Esophagus mucosa (tissue), 1 donor: ENCODE data around the gene CDK9. TPM values are rescaled to one million over a fixed set of nuclear protein-coding genes. Genes with fewer than 3 reads are reported as not detected.

Experiments
- ATAC-seq: fragments of 200-7000 bp; cut with Tn5 transposase; one replicate; pipeline ENCODE4 v1.9.1; 2020
- total RNA-seq: library from RNA; stranded (reverse); gene quantifications from one replicate; pipeline ENCODE4 v1.2.4, GENCODE V29; 2023
- donor health status: DM: yes; HTN: yes; CAD: no.

The CDK9 gene
- total RNA-seq, 1 donor from 2014 or later = 38.3 TPM

DNA sequence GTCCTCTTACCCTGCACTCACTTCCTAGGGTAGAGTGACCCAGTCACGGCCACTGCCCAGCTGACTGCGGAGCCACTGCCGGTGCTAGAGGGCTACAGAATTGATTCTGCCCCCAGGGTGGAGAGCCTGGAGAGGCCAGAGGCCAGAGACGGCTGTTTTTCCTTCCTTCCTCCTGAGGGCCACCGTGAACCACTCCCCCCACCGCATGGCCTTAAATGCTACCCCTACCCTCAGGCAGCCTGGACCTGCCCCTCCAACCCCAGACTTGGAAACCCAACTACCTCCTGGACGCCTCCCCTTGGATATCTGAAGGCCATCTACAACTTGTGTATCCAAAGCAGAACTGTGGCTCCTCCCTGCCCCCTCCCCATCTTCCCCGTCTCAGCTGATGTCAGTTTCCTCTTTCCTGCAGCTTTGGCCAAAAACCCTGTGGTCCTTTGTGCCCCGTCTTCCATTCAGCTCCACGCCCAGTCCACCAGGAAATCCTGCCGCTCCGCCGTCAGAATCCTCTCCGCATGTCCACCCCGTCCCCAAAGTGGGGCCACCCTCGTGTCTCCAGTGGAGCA lies 23.6 kb upstream of the CDK9 start:
- peak; percentile 35 for ATAC-seq

DNA sequence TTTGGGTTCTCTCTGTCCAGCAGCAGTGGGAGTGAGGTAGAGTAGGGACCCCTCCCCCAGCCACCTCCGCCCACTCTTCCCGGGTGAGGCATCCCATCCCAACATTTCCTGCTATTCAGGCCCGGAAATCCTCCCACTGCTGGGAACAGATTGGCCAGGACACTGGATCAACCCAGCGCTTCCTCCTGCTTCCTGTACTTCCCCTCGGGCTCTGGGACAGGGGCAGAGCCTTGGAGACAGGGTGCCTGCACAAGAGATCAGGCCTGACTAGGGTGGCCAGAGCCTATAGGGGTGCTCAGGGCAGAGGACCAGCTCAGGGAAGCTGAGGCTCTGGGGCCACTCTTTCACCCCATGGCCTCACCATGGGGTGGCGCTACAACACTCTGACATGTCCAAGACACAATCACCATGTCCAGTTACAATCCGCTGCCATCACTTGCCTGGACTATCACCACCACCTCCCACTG lies 21.9 kb upstream of the CDK9 start:
- ATAC-seq = peak; percentile 44

- ATAC-seq = no peak
These were observed 20.4 kb upstream of the CDK9 start for GRCh38 chr9:127765418-127765817.

DNA sequence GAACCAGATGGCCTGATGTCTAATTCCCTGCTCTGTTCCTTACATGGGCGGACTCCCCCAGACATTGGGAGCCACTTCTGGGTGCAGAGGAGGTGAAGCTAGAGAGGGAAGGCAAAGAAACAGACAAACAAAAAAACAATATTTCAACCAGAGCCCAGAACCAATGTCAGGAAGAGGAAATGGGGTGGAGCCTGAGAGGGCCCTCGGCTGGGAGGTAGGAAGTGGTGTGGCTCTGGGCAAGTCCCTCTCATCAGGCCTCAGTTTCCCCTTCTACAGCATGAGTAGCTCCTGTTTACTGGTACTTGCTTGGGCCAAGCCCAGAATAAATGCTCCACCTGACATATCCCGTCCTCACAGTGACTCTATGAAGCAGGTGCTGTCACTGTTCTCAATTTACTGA lies 18.4 kb upstream of the CDK9 start:
- no peak for ATAC-seq

- no peak for ATAC-seq
These were observed 17.9 kb upstream of the CDK9 start for GRCh38 chr9:127767909-127768331.

DNA sequence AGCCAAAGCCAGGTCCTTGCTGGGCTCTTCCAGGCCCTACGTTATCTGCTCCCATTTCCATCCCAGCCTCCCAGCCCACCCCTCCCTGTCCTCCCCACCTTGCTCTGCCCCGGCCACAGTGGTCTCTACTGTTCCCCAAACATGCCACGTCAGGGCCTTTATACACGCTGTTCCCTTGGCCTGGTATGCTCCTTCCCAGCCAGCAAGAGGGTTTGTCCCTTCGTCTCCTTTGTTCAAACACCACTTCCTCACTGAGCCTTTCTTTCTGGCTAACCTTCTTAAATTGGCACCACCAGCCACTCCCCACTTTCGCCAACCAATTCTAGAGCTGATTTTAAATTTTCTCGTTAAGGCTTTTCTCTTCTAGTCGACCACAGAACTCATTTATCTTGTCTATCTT lies 17.1 kb upstream of the CDK9 start:
- no peak for ATAC-seq

DNA sequence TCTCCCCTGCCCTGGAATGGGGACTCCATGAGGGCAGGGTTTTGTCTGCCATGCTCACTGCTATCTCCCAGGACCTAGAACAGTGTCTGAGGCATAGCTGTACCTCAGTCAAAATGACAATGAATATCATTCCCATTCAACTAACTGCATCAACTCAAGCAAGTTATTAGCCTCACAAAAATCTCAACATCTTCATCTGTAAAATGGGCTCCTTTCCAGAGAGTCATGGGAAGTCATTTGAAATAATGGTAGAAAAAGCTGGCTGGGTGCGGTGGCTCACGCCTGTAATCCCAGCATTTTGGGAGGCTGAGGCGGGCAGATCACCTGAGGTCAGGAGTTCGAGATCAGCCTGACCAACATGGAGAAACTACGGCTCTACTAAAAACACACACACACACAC lies 16.7 kb upstream of the CDK9 start:
- ATAC-seq = no peak

- no peak for ATAC-seq
These were observed 15.8 kb upstream of the CDK9 start for GRCh38 chr9:127769929-127770582.

DNA sequence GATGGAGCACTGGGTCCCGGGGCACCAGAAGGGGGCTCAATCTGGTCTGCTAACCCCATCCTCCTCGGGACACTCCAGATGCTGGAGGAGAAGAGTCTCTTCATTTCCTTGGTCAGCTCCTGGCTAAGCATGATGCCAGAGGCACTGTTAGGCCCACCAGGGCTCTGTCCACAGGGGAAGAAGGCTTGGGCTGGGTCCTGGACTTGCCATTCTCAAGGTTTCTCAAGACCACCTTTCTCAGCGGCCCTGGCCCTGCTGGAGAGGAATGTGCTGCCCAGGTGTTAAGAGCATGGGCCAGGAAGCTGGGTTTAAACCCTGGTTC lies 15.3 kb upstream of the CDK9 start:
- ATAC-seq = no peak

DNA sequence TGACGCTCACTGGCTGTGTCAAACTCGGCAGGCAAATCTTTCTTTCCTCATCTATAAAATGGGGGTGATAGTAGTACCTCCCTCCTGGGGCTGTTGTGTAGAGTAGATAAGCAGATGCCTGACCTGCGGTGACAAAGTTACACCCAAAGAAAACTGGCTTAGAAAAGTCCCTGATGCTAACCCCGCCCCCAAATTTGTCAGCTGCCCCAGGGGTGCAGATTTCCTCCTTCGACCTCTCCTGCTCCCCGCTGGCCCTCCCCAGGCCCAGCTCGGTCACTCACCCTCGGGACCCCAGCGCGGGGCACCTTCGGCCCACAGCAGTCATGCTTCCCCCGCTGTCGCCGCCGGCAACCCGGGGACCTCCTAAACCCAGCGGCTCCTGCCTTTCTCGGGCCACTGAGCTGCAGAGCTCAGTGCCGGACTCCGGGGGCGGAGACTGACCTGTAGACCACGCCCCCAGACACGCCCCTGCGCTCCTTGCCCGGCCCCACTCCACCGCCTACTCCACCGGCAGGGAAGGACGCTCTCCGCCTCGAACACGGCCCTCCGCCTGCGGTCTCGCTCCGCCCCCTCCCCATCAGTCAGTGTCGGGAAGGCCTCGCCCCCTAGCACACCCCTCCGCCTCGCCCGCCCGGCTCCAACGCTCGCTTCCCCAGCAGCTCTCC lies 14.8 kb upstream of the CDK9 start:
- ATAC-seq = peak; percentile 98

DNA sequence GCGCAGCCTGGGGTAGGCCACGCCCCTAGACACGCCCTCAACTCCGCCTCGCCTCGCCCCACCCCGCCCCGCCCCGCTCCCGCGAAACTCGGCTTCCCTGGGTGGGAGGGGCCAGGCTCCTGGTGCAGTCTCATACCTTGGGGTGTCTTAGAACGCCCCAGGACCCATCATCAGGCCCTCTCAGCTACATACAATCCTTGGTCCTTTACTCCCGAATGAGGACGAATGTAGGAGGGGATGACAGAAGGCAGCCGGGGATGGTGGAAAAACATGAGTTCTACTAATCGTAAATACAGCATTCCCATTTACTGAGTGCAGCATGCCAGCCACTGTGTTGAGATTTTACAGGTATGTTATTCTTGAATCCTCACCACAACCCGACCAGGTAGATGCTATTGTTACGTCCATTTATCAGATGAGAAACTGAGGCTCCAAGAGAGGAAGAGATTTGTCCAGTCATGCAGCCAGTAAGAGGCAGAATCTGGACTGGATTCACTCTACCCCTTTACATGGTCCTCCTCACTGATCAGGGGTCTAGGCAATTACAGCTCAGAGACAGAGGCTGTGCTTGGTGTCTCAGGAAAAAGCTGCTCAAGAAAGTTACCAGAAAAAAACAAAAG lies 14.2 kb upstream of the CDK9 start:
- no peak for ATAC-seq

DNA sequence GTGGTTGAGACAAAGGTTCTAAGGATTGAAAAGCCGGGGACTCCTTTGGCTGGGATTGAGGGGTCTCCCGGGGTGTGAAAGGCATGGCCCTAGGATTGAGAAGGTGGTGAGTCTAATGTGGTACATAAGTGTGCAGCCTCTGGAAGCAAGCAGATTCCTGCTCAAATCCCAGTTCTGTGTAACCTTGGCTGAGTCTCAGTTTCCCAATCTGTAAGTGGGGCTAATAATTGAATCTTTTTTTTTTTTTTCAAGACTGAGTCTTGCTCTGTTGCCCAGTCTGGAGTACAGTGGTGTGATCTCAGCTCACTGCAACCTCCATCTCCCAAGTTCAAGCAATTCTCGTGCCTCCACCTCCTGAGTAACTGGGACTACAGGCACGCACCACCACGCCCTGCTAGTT lies 13.2 kb upstream of the CDK9 start:
- no peak for ATAC-seq

GRCh38 chr9:127773272-127773671 lies 12.6 kb upstream of the CDK9 start:
- ATAC-seq = no peak

GRCh38 chr9:127773981-127774380 lies 11.9 kb upstream of the CDK9 start:
- no peak for ATAC-seq

- ATAC-seq = peak; percentile 1
These were observed 9.5 kb upstream of the CDK9 start for GRCh38 chr9:127776195-127776923.

DNA sequence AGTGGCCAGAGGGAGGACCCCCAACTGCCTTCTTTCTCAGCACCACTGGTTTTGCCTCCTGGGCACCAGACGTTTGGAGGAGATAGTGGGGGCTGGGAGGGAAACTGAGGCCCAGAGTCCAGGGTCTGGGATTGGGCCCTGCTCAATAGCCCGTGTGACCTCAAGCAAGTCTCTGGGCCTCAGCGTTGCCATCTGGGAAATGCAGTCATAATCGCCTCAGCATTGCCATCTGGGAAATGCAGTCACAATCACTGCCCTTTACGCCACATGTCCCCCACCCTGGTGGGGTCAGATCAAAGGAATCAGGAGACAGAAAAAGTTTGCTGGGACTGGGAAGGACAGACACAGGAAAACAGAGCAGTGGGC lies 8.9 kb upstream of the CDK9 start:
- ATAC-seq = no peak

DNA sequence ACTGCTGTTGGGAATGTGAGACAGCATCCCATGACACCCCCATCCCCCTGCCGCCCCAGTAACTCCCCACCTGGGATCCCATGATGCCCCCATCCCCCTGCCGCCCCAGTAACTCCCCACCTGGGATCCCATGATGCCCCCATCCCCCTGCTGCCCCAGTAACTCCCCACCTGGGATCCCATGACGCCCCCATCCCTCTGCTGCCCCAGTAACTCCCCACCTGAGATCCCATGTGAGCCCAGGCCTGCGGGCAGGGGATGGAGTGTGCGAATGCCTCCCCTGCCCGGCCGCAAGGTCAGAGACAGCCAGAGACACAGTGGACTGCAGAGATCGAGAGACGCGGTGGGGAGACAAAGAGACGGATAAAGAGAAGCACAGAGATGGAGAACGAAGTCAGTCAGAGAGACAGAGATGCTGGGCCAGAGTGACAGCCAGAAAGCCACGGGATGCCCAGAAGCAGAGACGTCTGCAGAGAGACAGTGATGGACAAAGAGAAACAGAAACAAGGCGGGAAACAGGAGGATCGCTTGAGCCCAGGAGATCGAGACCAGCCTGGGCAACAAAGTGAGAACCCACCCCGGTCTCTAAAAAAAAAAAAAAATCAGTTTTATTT lies 8.4 kb upstream of the CDK9 start:
- ATAC-seq = no peak

GRCh38 chr9:127778280-127779135 lies 7.3 kb upstream of the CDK9 start, which contains the start of gene SH2D3C:
SH2D3C (minus strand) TSS chr9:127778666; CDS start chr9:127778627, 39 bp downstream.
- ATAC-seq = peak; percentile 17

GRCh38 chr9:127779136-127779981 lies 6.5 kb upstream of the CDK9 start:
- ATAC-seq = peak; percentile 31

DNA sequence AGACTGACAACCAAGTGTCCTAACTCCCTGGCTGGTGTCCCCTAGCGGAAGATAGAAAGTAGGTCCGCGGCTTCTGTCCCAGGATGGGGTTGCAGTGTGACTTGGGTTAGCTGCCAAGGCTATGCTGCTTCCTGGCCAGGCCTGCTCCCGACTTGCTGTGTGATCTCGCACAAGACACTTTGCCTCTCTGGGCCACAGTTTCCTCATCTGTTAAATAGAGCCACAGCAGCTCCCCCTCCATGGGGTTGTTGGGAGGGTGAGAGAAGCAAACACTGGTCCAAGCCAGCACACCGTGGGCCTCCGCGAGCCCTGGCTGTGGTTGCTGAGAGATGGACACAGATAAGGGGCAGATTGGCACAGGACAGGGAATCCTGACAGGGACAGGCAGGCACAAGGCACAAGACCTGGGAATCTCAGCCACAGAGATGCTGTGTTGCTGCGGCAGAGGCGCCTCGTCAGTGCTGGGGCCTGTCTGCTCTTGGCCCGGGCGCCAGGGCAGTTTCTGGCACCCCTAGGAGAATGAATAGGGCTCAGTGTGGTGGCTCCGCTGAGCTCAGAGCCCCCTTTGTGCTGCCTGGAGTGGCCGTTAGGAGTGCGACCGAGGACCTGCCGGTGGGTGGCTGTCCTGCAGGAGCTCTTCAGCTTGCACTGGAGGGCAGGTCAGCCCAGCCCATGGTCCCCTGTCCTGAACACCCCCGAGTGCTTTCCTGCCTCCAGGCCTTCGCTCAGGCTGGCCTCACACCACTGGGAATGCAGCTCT lies 5.5 kb upstream of the CDK9 start:
- no peak for ATAC-seq
